Activated CD4-positive, alpha-beta T cell treated with anti-CD3 and anti-CD28 coated beads, Interleukin-2, amount 50 U/mL, for 4 hours (primary cell): Measurements from ENCODE around the gene TNFRSF19.

Source experiments
- DNase-seq, 2 experiments: peaks; one replicate each; pipeline ENCODE4 v3.0.0-alpha.2; 2020

Gene TNFRSF19

DNA sequence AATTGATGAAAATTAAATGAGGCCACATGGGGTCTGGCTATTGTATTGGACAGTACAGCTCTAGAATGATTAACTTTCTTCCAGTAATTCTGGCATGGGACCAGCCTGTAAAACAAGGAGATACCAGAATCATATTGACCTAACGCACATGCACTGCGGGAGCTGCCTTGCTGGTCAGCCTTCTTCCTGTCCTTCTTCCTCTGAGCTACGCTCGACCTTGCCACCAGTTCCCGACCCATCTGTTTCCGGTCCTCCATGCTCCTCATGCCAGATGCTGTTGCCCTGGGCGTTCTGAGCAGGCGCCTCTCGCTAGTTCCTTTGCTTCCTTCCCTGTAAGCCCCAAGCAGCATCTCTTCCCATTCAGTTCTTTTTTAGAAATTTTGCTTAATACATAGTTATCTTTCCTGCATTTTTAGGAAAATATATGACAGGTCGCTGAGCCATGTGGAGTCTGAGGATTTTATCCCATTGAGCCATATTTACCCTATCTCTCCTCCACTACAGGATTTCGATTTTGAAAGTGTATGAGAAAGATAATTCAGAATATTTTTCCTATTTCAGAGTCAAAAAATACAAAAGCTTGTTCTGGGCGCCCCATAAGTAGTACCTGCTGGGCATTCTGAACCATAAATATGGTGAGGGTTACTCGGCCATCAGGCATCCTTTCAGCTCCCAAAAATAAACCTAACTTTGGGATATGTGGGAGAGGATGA is 38.6 kb downstream of the TNFRSF19 start:
- DNase-seq = no peak

DNA sequence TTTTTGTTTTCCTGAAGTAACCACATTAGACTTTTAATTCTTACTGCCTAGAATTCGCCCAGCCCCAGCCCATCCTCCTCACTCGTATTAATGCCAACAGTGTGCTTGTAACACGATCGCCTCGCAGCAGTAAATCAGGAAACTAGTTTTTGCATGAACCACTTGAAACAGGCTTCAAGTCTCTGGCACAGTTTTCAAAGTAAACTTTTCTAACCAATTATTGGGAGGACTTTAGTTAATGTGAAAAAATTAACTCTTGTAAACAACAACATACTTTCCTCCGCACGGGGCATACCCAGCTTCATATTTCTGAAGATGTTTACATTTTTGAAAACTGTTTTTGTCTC is 39.2 kb downstream of the TNFRSF19 start:
- no peak for DNase-seq

DNA sequence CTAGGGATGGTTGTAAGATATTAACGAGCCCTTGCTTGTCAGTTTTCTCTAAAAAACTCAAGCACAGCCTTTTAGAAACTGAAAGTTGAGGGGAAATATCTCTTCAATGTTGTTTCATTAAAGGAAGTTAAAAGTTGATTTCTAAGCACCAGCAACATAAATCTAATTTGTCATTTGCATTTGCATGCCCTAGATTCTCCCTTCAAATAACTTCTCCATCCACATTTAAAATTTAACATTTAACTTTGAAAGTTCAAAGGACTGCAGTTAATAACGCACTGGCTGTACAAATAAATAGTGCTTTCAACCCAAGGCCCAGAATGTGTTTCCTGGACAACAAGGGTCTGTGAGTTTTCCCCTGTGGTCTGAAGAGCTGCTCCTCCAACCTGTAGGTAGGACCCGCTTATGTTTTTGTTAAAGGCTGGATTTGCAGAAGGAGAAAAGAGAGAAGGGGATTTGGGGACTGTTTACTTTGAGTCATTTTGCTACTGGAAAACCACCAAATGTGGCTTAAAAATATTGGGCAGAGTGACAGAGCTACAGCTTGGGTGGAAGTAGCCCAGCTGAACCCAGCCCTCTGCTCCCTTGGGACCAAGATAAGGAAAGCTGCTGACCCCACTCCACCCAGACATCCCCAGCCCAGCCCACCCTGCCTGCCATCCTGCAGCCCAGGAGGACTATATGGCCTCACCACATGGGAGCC is 39.8 kb downstream of the TNFRSF19 start:
- no peak for DNase-seq

DNA sequence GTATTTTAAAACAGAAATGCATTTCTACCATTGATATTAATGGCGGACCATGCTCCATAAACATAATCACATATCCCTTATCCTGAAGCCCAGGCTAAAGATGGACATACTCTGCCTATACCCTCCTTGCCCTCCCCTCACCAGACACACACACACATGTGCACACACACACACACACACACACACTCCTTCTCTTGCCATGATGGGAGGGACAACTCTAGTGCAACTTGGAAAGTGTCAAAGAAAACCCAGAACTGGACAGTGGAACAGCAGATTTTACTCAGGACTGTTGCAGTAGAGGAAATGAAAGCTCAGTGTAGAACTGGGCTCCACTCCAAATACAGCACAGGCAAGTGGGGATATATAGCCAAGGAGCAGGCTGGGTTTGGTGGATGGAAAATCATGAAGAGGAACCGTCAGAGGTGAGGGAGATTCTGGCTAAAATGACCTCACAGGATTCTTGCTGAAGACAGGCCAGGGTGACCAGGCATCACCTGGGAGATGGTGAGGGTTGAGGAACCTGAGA is 40.8 kb downstream of the TNFRSF19 start:
- no peak for DNase-seq

DNA sequence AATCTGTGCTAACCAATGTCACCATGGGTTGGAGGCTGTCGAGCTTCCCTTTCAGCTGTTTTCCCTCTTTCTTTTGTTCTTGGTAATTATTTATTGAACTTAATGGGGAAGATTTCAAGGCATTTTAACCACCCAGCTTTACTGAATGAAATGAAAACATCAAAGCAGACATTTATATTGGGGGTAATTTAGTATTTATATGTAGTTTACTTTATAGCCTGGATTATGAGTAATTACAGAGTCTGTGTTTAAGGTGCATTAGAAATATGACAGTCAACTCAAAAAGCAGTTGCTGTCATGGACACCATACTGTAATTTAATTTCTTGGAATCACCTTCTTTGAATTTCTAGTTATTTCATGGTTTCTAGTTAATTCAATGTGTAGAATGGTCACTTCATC is 42.0 kb downstream of the TNFRSF19 start:
- no peak for DNase-seq

DNA sequence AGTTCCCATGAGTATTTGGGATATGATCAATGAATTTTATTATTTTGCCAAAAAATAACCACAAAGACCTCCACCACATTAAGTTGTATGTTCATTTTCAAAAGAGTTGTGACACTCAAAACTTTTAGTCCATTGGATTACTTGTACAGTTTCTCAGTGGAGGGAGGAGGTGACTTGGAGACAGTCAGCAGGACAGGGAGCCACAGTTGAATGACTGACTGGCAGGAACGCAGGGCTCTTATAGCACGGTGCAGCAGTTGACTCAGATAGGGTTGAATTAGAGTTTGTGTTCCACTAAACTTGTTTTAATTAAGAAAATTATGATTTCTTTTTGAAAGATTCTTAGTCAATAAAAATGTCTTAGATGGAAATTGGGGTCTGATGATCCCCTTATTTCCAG is 42.5 kb downstream of the TNFRSF19 start:
- DNase-seq = no peak

DNA sequence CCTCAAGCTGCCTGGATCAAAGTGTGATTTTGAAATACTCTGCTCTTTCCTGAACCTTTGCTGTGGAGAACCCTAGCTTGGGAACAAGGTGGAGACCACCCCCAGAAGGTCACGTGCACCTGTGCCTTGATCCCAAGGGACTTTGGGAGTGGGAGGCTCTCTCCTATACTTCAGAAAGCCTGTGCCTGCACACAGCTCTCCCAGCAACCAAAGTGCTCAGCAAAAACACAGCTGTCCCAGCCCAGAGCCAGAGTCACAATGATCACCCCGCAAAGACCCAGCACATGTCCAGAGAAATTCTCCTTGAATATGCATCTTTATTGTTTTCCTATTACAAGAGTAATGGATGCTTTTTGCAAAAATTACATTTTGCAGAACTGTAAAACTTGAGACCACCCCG is 43.4 kb downstream of the TNFRSF19 start:
- DNase-seq = no peak

DNA sequence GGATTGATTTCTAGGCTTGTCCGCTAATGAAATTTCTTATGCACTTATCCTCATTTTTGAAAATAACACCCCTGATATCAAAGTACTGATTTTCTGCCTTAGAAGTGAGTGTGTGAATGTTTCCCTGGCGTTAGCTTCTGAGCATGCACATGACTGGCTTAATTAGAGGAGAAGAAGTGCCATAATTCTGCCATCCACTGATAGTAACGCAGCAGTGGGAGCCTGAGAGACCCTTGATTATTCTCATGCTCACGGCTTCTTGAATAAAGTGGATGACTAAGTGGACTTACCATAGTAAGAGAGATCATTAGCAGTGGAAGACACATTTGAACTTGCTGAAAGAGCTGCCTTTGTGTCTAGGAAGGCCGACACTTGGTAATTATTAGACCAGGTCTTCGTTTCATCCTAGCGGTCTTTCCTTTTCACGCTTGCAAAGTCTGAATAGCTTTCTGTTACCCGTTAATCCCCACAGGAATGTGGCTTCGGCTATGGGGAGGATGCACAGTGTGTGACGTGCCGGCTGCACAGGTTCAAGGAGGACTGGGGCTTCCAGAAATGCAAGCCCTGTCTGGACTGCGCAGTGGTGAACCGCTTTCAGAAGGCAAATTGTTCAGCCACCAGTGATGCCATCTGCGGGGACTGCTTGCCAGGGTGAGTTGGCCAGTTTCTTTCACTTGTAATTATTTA is 45.3 kb downstream of the TNFRSF19 start:
- DNase-seq = no peak

DNA sequence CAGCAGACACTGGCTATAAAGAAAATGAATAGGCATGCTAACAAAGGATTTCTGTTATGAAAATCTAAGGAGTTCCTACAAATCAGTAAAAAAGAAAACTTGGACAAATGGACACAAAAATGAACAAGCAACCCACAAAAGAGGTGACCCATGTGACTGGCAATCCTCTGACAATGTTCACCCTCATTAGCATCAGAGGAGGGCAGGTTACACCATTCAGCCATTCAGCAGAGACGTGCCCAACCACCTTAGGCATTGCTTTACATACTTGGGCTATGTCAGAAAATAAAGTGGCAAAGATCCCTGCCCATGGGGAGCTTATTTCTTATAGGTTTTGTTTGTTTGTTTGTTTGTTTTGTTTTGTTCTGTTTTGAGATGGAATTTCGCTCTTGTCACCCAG is 46.0 kb downstream of the TNFRSF19 start:
- DNase-seq = no peak

DNA sequence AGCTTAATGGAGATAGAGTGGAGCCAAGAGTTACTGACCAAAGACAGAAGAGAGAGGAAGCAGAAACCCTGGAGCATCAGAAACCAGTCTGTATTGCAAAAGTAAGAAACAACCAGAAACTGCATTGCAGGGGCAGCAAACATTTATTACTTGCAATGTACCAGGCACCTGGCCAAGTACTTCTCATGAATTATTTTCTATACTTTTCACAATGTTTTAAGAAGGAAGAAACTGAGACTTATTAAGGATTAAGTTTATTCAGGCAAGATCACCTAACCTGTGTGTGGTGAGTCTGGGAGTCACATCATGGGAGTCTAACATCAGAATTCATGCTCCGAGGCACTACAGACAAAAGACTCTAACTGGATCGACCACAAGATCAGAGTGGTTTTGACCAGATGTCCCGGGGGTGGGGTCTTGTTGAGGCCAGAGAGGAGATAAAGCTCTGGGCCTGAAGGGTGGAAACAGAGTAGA is 47.4 kb downstream of the TNFRSF19 start:
- DNase-seq = no peak

DNA sequence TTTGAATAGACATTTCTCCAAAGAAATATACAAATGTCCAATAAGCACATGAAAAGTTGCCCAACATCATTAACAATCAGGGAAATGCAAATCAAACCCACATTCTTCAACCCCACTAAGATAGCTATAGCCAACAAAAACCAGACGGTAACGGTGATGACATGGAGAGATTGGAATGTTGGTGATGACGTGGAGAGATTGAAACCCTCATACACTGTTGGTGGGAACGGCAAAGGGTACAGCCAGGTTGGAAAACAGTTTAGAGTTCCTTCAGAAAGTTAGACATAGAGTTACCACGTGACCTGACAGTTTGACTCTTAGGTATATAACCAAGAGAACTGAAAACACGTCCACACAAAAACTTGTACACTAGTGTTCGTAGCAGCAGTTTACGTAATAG is 48.1 kb downstream of the TNFRSF19 start:
- no peak for DNase-seq

DNA sequence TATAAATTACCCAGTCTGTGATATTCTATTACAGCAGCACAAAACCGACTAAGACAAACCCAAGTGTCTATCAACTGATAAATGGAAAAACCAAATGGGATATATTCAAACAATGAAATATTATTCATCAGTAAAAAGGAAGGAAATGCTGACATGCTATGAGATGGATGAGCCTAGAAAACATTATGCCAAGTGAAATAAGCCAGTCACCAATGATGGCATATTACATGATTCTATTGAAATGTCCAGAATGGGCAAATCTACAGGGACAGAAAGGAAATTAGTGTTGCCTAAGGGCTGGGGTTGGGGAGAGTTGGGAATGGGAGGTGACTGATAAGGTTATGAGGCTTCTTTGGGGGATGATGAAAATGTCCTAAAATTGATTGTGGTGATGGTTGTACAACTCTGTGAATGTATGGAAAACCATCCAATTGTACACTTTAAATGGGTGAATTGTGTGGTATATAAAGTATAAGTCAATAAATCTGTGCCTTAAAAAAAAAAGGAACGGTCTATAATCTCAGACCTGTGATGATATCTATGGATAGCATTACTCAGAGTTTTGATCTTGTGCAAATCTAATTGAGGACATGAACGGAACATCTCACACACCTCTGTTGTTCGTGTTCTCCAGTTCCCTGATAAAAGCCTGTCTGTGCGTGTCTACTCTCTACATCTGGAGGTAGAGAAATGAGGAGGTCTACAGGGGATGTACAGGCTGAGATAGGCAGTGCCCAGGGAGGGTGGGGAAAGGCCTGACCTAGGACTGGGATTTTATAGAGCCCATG is 49.0 kb downstream of the TNFRSF19 start:
- no peak for DNase-seq

DNA sequence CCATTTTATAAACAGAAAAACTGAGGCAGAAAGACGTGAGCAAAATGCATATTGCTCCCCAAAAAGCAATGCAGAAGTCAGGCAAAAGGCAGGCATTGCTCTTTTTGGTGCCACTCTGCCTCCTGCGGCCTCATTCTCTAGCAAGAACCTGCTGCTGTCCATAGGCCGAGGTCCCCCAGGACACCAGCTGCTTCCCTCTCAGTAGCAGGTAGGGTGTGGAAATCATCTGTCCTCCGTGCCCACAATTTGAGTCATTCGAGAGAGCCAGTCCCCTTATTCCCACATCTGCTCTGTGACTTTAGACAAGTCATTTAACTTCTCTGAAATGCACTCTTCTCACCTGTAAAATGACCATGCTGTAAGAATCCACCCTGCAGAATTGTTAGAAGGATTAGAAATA is 50.0 kb downstream of the TNFRSF19 start:
- DNase-seq = no peak

DNA sequence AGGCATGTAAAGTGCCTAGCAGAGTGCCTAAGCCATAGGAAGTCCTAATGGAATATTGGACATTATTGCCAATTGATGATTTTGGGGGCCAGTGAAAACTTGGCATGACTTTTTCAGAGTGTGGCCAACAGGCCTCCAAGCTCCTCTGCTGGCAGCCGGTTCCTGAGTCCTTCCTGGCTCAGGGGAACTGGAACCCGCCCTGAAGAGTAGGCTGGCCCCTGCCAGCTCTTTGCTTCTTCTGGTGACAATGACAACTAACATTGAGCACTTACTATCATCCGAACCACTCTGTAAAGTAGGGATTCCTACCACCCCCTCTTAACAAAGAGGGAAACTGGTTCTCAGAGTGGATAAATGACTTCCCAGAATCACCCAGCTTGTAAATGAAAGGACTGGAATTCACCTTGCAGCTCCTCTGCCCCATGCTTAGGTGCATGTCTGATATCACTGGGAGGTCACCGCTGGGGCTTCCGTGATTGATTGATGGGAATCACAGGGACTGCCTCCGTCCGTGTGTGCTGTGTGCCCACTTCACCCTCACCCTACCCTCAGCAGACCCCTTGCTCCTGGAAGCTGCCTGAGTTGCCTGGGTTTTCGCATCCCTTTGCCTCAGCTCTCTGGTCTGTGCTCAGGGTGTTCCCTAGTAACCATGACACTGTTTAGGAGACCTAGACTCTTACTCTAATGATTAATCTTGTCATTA is 50.6 kb downstream of the TNFRSF19 start:
- DNase-seq = no peak

DNA sequence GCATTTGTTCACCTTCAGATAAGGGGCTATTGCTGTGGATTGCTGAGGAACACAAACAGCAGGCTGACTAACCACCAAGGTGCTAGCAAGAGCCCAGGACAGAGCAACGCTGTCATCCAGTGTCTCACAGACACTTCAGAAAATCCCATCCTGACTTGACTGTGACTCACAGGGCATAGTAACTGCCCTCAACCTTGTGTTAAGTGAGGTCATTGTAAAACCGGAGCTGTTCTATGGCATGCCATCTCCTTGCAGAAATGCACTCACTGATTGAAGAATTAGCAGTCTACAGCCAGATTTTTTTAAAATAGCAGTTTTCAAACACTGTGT is 51.1 kb downstream of the TNFRSF19 start:
- no peak for DNase-seq

DNA sequence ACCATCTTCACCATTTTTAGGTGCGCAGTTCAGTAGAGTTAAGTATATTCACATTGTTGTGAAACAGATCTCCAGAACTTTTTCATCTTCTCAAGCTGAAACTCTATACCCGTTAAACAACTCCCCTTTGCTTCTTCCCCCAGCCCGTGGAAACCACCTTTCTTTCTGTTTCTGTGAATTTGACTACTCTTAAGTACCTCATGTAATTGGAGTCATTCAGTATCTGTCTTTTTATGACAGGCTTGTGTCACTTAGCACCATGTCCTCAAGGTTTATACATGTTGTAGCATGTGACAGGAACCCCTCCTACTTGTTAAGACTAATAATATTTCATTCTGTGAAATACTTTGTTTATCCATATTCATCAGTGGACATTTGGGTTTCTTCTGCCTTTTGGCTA is 52.8 kb downstream of the TNFRSF19 start:
- no peak for DNase-seq

DNA sequence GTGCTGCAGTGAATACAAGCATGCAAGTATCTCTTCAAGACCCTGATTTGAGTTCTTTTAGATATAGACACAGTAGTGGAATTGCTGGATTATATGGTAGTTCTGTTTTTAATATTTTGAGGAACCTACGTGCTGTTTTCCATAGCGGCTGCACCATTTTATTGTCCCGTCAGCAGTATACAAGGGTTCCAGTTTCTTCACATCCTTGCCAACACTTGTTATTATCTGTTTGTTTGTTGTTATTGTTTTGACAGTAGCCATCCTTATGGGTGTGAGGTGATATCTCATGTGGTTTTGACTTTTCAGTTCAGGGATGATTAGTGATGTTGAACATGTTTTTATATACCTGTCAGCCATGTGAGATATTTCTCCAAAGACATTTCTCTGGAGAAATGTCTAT is 53.2 kb downstream of the TNFRSF19 start:
- DNase-seq = no peak

DNA sequence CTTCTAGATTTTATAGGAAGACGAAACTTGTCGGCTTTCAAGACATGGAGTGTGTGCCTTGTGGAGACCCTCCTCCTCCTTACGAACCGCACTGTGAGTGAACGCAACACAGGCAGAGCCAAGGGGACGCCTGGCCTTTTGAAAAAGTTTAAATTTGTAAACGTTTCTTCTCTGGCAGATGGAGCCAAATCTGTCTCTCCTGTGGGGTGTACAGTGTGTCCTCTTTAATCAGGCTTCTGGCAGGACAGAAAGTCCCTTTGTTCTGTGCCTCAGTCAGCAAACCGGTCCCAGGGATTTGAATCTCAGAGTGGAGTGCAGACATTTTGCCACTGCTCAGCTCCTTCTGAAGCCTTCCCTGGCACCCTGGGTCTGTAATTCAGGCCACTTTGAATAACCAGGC is 56.5 kb downstream of the TNFRSF19 start:
- no peak for DNase-seq

DNA sequence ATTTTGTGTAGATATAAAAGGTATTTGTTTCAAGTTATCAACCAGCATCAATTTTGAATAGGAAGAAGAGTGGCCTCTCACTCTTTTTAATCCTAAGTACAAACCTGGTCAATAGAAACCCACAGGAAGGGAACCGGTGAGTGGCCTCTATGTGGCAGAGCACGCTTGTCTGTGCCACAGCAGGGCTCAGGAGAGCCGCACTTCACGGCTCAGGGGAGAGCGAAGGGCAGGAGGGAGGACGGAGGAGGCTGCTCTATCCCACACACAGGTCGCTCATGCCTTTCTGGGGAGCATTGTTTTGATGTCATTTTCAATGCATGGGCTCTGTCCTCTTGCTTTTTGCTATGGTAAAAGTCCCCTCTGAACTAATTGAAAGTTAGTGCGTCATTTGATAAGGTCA is 57.2 kb downstream of the TNFRSF19 start:
- no peak for DNase-seq

DNA sequence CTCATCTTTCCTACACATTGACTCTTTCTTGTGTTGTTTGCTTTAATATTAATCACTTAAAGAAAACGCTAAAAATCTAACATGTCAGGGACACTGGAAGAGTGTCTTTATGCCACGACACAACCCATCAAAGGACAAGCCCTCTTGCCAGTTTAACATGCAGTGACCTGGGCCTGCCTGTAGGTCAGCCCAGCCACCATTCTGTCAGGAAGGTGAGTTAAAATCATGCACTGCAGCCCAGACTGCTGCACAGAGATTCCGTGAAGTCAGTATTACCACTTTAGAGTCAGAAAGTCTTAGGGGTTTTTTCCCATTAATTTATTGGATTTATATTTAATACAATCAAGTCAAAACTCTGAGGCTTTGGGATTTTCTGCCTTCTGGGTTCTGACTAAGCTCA is 58.0 kb downstream of the TNFRSF19 start:
- DNase-seq = no peak

DNA sequence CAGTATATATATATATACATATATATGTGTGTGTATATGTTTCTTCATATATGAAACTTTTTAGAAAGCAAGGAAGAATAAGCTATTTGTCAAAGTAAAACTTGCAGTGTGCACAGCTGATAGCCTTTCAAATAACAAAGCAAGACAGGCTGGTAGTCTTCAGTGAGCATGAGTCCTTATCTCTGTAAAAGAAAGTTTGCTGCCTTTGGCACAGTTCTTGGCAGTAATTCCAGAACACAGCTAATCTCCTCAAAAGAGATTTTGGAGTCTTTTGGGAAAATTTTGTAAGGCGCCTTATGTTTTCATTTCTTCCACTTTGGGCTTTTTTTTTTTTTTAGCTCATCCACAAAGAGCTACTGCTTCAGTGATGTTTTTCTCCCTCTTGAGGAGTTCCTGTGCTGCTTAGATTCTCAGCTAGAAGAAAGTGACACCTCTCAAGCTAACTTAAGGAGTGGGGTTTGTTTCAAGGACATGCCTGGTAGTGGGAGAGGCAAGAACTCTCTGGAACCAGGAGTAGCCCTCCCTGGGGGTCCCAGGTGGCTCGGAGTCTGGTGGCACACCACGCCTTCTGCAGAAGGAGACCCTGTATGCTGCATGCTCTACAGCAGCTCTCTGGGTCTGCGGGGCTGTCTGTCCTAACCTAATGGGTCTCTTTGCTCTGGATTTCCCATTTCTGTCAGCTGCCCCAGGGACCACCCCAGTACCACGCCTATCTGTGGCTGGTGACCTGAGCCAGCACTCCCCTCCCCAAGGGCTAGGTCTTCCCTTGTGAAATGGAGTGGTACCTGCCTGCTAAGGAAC is 58.8 kb downstream of the TNFRSF19 start:
- DNase-seq = no peak
